ENCODE measurements around the gene IGFBP7.

Gene IGFBP7

GRCh38 chr4:56981795-56982201 is 128.4 kb downstream of the IGFBP7 start:
- H3K4me3 ChIP-seq (replicated peaks; ENCODE audit: low read depth, low read length), result peak overlapping the region; percentile 40
- TF ChIP-seq CTCF (IDR thresholded peaks at IDR 0.05; ENCODE audit: low read length, missing control alignments), result no peak
- DNase-seq (ENCODE audit: low read depth), result peak; percentile 87

Data from fibroblast of pulmonary artery (primary cell).